OCI-LY7 (cell line): Measurements from ENCODE around the gene RYK. TPM values are rescaled to one million over a fixed set of nuclear protein-coding genes. Genes with fewer than 3 reads are reported as not detected.

Experiments
- BruUV-seq: library from RNA; stranded (reverse); fragments of 400-500 nt; replicated peaks from 2 replicates; lab custom pipeline; 2021; lab: Mats Ljungman, UMichigan
- CTCF ChIA-PET: fragments of 300-600 bp; sonication (Branson Sonifier 250); formaldehyde crosslinking; loops from one replicate; lab custom pipeline; 2022; ENCODE audit warnings: antibody characterized with exemption; ENCODE audit not compliant: unreplicated experiment; lab: Charles Lee
- POLR2A ChIA-PET: fragments of 300-600 bp; sonication (Branson Sonifier 250); formaldehyde crosslinking; loops from one replicate; lab custom pipeline; 2022; ENCODE audit warnings: antibody characterized with exemption; lab: Charles Lee
- DNase-seq: peaks from one replicate; pipeline ENCODE4 v3.0.0-alpha.2; 2015; ENCODE audit warnings: low spot score
- H2AFZ ChIP-seq: fragments of 200-600 bp; sonication (generic), shearing (Covaris generic); 2 replicates; pipeline ENCODE4 v1.6.1; 2014; ENCODE audit warnings: mild to moderate bottlenecking, antibody characterized with exemption, low read length, moderate library complexity
- H3K27ac ChIP-seq: fragments of 200-600 bp; sonication (generic); 2 replicates; pipeline ENCODE4 v1.5.1; 2014; ENCODE audit warnings: mixed run types, low read depth, mild to moderate bottlenecking, moderate library complexity, low read length, inconsistent platforms; ENCODE audit not compliant: poor library complexity, severe bottlenecking
- H3K36me3 ChIP-seq: fragments of 200-600 bp; sonication (generic); 2 replicates; pipeline ENCODE4 v1.6.1; 2014; ENCODE audit warnings: mild to moderate bottlenecking, antibody characterized with exemption, low read length, moderate library complexity, mixed read lengths; ENCODE audit not compliant: insufficient read depth
- H3K4me1 ChIP-seq: fragments of 200-600 bp; sonication (generic); 2 replicates; pipeline ENCODE4 v1.5.1; 2014; ENCODE audit warnings: mild to moderate bottlenecking, low read length; ENCODE audit not compliant: insufficient read depth, poor library complexity, severe bottlenecking
- H3K4me2 ChIP-seq: fragments of 200-600 bp; sonication (generic); 2 replicates; pipeline ENCODE4 v1.6.1; 2014; ENCODE audit warnings: mild to moderate bottlenecking, low read length
- H3K4me3 ChIP-seq: fragments of 200-600 bp; sonication (generic); 2 replicates; pipeline ENCODE4 v1.5.1; 2014; ENCODE audit warnings: mild to moderate bottlenecking, low read depth, low read length; ENCODE audit not compliant: poor library complexity, severe bottlenecking
- H3K79me2 ChIP-seq: fragments of 200-600 bp; sonication (generic); 2 replicates; pipeline ENCODE4 v1.6.1; 2016; ENCODE audit warnings: low read depth, mild to moderate bottlenecking, low read length, moderate library complexity, mixed read lengths; ENCODE audit not compliant: insufficient read depth
- H3K9me2 ChIP-seq: fragments of 200-600 bp; sonication (generic); 2 replicates; pipeline ENCODE4 v1.6.1; 2016; ENCODE audit warnings: mild to moderate bottlenecking, low read length, mixed read lengths; ENCODE audit not compliant: insufficient read depth
- H3K9me3 ChIP-seq: fragments of 200-600 bp; sonication (generic); 2 replicates; pipeline ENCODE4 v1.6.1; 2014; ENCODE audit warnings: mild to moderate bottlenecking, mixed run types, low read length, mixed read lengths
- H4K20me1 ChIP-seq: fragments of 200-600 bp; sonication (generic); 2 replicates; pipeline ENCODE4 v1.6.1; 2014; ENCODE audit warnings: mild to moderate bottlenecking, antibody characterized with exemption, low read length, moderate library complexity, mixed read lengths; ENCODE audit not compliant: insufficient read depth
- EZH2phosphoT487 ChIP-seq: fragments of 200-600 bp; sonication (generic); IDR thresholded peaks from 2 replicates; pipeline ENCODE4 v1.6.1; 2018; ENCODE audit warnings: low read depth, borderline replicate concordance, mild to moderate bottlenecking, mixed run types, antibody characterized with exemption, low read length, moderate library complexity, mixed read lengths
- intact Hi-C: fragments of 100-400 bp; cut with micrococcal nuclease; formaldehyde crosslinking; loops from one replicate; pipeline ENCODE4 v1.10.0; 2022; ENCODE audit not compliant: unreplicated experiment
- total RNA-seq, 2 experiments: library from RNA; depleted of rRNA in 1 of 2; stranded (reverse); fragments of >200 nt in 1 of 2; shearing (Covaris generic) in 1 of 2; gene quantifications; 2 replicates each; pipeline ENCODE4 v1.2.3, GENCODE V29; 2014 to 2022
- TF ChIP-seq, protein P1 (sequence below): fragments of 200-600 bp; sonication (generic); conservative IDR thresholded peaks from 2 replicates; pipeline ENCODE4 v1.5.1; 2014; ENCODE audit warnings: mild to moderate bottlenecking, antibody characterized with exemption, low read length, moderate library complexity, mixed read lengths

The RYK gene
- total RNA-seq, 2 experiments from 2014 or later = 24.8 to 25.5 TPM

DNA sequence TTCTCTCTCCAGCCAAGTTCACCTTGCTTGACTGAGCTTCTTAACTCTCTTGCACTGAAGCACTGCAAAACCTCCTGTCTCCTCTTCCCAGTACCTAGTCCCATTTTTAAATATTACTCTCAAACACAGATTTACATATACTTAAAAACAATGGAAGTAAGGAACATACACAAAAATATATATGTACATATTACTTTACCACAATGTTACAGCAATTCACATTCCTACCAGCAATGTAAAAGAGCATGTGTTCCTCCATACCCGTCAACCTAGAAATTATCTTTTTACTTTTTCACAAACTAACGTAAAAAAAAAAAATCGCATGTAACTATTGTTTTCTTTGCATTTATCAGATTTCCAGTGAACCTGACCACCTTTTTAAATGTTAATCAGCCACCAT lies 60.4 kb downstream of the RYK start:
- no TSS peak for BruUV-seq
- H3K9me3 ChIP-seq = no peaks in the 10 kb centered on the region
- ChIA-PET POLR2A (interaction anchor here (0.7 to 0.8 kb wide), 2 partner anchors 17 to 24 kb away, joined by 3 to 4 read pairs; no protein-coding TSS in a partner anchor), CTCF (no interaction called here)
- intact Hi-C loops = no loop called here
- no peak overlapping the region for H3K27ac ChIP-seq
- no peaks in the 10 kb centered on the region for H4K20me1 ChIP-seq
- no peak overlapping the region for H3K4me3 ChIP-seq
- no peak overlapping the region for H3K4me2 ChIP-seq
- H3K79me2 ChIP-seq = no peaks in the 10 kb centered on the region
- no peak for TF ChIP-seq EZH2phosphoT487
- TF ChIP-seq, protein P1, sequence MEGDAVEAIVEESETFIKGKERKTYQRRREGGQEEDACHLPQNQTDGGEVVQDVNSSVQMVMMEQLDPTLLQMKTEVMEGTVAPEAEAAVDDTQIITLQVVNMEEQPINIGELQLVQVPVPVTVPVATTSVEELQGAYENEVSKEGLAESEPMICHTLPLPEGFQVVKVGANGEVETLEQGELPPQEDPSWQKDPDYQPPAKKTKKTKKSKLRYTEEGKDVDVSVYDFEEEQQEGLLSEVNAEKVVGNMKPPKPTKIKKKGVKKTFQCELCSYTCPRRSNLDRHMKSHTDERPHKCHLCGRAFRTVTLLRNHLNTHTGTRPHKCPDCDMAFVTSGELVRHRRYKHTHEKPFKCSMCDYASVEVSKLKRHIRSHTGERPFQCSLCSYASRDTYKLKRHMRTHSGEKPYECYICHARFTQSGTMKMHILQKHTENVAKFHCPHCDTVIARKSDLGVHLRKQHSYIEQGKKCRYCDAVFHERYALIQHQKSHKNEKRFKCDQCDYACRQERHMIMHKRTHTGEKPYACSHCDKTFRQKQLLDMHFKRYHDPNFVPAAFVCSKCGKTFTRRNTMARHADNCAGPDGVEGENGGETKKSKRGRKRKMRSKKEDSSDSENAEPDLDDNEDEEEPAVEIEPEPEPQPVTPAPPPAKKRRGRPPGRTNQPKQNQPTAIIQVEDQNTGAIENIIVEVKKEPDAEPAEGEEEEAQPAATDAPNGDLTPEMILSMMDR = no peak
- no peaks in the 10 kb centered on the region for H3K4me1 ChIP-seq
- H2AFZ ChIP-seq = no peak overlapping the region
- H3K9me2 ChIP-seq = no peaks in the 10 kb centered on the region
- no peaks in the 10 kb centered on the region for H3K36me3 ChIP-seq
- DNase-seq = no peak

DNA sequence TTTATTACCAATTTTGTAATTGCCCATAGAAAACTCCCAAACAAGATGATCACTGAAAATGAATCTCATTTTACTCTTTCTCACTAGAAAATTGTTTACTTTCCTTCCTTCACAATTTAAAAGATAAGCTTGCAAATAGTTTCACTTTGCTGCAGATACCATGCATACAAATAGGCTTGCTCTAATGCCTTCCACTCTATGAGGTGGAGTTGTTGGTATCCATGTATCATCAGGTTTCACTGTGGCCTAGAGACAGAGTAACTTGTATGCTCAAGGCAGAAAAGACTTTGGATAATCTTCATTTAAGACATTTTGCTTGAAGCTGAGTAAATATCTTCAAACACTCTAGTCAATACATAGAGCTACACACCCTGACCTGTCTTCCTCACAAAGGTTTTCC lies 60.8 kb downstream of the RYK start:
- ChIA-PET POLR2A (interaction anchor here (0.7 to 0.8 kb wide), 2 partner anchors 17 to 24 kb away, joined by 3 to 4 read pairs; no protein-coding TSS in a partner anchor), CTCF (no interaction called here)
- no peak for TF ChIP-seq EZH2phosphoT487
- TF ChIP-seq, protein P1 = no peak
- Histone ChIP-seq H3K79me2 (no peaks in the 10 kb centered on the region), H3K9me2 (no peaks in the 10 kb centered on the region), H3K27ac (no peak overlapping the region), H2AFZ (no peak overlapping the region), H4K20me1 (no peaks in the 10 kb centered on the region), H3K4me2 (no peak overlapping the region), H3K9me3 (no peaks in the 10 kb centered on the region), H3K4me3 (no peak overlapping the region), H3K4me1 (no peaks in the 10 kb centered on the region), H3K36me3 (no peaks in the 10 kb centered on the region)
- intact Hi-C loops = no loop called here
- DNase-seq = no peak
- no TSS peak for BruUV-seq

DNA sequence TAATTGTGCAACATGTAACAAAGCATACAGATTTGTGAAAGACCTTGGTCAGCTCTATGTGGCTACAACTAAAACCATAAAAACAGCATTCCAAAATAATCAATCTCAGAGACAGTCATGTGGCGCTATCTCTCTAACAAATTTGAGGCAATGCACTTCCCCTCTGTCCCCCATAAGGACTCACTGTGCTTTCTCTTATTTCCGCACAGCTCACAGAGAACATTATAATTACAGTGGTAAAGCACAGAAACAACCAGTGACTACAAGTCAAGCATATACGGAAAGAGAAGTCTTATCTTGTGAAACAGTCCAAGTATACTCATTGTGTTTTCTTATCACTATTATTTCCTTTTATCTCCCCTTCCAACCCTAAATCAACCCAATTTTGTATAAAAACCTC lies 64.3 kb downstream of the RYK start:
- BruUV-seq = no TSS peak

More for the DNA sequence above, 64.3 kb downstream of the RYK start:
- POLR2A ChIA-PET = no interaction called here
- Histone ChIP-seq H3K4me2 (no peak overlapping the region), H3K4me1 (no peaks in the 10 kb centered on the region), H3K79me2 (no peaks in the 10 kb centered on the region), H2AFZ (no peak overlapping the region), H3K36me3 (no peaks in the 10 kb centered on the region), H3K9me2 (no peaks in the 10 kb centered on the region), H3K9me3 (no peaks in the 10 kb centered on the region), H4K20me1 (no peaks in the 10 kb centered on the region), H3K4me3 (no peak overlapping the region), H3K27ac (no peak overlapping the region)
- no peak for DNase-seq
- TF ChIP-seq EZH2phosphoT487 = no peak
- TF ChIP-seq, protein P1 = no peak
- CTCF ChIA-PET = no interaction called here
- intact Hi-C loops = no loop called here
